SW480 (cell line): Measurements from ENCODE around the gene CENATAC.
"Not testable (repeated sequence)": the region's sequence is repeated elsewhere in the genome, so short reads cannot be mapped to it uniquely, and the experiment has no call there.

Experiments used
- DNase-seq: peaks from one replicate; pipeline ENCODE4 v3.0.0-alpha.2; 2016; ENCODE audit warnings: low spot score

Gene CENATAC

GRCh38 chr11:119054418-119054817, 56.5 kb downstream of the CENATAC start:
- DNase-seq, result no peak

GRCh38 chr11:119055901-119056300, 58.0 kb downstream of the CENATAC start:
- peak; percentile 38 for DNase-seq

- DNase-seq, result peak; percentile 53
Measured at GRCh38 chr11:119056421-119056999, 58.6 kb downstream of the CENATAC start.

- DNase-seq, result peak; percentile 97
Measured at GRCh38 chr11:119057000-119057769, 59.2 kb downstream of the CENATAC start, which contains the start of gene HYOU1. TSS of gene HYOU1 (minus strand) at chr11:119057205. CDS start at chr11:119056160, 1,045 bp downstream.

- not testable (repeated sequence) for DNase-seq
Measured at GRCh38 chr11:119059128-119059527, 61.2 kb downstream of the CENATAC start.

- no peak for DNase-seq
Measured at GRCh38 chr11:119061256-119061655, 63.3 kb downstream of the CENATAC start.

GRCh38 chr11:119062779-119063178, 64.8 kb downstream of the CENATAC start:
- DNase-seq, result no peak

- DNase-seq, result peak; percentile 55
Measured at GRCh38 chr11:119065369-119065768, 67.4 kb downstream of the CENATAC start.
